Peyer's patch (tissue), 4 donors: Measurements from ENCODE around the gene DOK6. TPM values are rescaled to one million over a fixed set of nuclear protein-coding genes. Genes with fewer than 3 reads are reported as not detected.

Experiments used
- DNase-seq, 3 donors: peaks; one replicate each; pipeline ENCODE4 v3.0.0-alpha.2; 2017 to 2019
- H3K27ac ChIP-seq, 4 donors: fragments of 200-600 bp; sonication (generic); one replicate each; pipeline ENCODE4 v1.5.1; 2016 to 2019
- H3K27me3 ChIP-seq, 2 donors: fragments of 200-600 bp; sonication (generic); one replicate each; pipeline ENCODE4 v1.5.1; 2019
- H3K36me3 ChIP-seq, 3 donors: fragments of 200-600 bp; sonication (generic); one replicate each; pipeline ENCODE4 v1.5.1; 2016 to 2019
- H3K4me1 ChIP-seq, 4 donors: fragments of 200-600 bp; sonication (generic); one replicate each; pipeline ENCODE4 v1.5.1; 2016 to 2019
- H3K4me3 ChIP-seq, 4 donors: fragments of 200-600 bp; sonication (generic); 1 replicate in 3 of 4; 2 replicates in 1 of 4; pipeline ENCODE4 v1.5.1; 2016 to 2019; ENCODE audit warnings: mild to moderate bottlenecking in 1 of 4
- H3K9me3 ChIP-seq, 4 donors: fragments of 200-600 bp; sonication (generic); one replicate each; pipeline ENCODE4 v1.5.1; 2016 to 2019; ENCODE audit warnings: mild to moderate bottlenecking in 1 of 4
- POLR2A ChIP-seq, 2 donors: fragments of 450-650 bp; IDR thresholded peaks; one replicate each; pipeline ENCODE4 v1.5.1; 2017; ENCODE audit warnings: antibody characterized with exemption in 2 of 2, mild to moderate bottlenecking in 2 of 2, moderate library complexity in 2 of 2
- total RNA-seq, 4 donors: library from RNA; depleted of rRNA; stranded (reverse); fragments of >200 nt; gene quantifications; one replicate each; pipeline ENCODE4 v1.1.0, GENCODE V29; 2016
- TF ChIP-seq, protein P1 (sequence below), 6 experiments: fragments of 450-650 bp in 4 of 6; fragments of 200-600 bp in 2 of 6; sonication (generic) in 1 of 6; IDR thresholded peaks; one replicate each; pipeline ENCODE4 v1.5.1; 2017 to 2019; ENCODE audit warnings: antibody characterized with exemption in 6 of 6, mild to moderate bottlenecking in 3 of 6, moderate library complexity in 1 of 6

Gene DOK6
- total RNA-seq, 4 donors from 2014 or later, result 0.13 to 5.2 (median 0.50) TPM

DNA sequence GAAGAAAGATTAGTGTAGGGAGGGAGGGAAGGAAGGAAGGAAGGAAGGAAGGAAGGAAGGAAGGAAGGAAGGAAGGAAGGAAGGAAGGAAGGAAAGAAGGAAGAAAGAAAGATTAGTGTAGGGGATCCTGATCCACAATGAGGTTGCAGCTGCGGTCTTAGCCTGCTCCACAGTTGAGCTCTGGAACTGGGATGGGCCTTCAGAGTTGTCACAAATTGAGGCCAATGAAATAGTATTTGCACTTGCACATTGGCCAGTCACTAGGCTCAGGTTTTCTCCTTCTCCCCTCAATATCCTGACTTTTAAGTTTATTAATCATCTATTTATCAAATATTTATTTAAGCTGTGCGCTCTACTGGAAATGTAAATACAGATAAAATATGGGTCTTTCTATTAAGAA, 34.3 kb downstream of the DOK6 start:
- Histone ChIP-seq H3K9me3 (no peaks in the 10 kb centered on the region), H3K27ac (no peak overlapping the region), H3K4me1 (no peaks in the 10 kb centered on the region), H3K27me3 (no peaks in the 10 kb centered on the region), H3K4me3 (no peak overlapping the region), H3K36me3 (no peaks in the 10 kb centered on the region)
- TF ChIP-seq, protein P1, sequence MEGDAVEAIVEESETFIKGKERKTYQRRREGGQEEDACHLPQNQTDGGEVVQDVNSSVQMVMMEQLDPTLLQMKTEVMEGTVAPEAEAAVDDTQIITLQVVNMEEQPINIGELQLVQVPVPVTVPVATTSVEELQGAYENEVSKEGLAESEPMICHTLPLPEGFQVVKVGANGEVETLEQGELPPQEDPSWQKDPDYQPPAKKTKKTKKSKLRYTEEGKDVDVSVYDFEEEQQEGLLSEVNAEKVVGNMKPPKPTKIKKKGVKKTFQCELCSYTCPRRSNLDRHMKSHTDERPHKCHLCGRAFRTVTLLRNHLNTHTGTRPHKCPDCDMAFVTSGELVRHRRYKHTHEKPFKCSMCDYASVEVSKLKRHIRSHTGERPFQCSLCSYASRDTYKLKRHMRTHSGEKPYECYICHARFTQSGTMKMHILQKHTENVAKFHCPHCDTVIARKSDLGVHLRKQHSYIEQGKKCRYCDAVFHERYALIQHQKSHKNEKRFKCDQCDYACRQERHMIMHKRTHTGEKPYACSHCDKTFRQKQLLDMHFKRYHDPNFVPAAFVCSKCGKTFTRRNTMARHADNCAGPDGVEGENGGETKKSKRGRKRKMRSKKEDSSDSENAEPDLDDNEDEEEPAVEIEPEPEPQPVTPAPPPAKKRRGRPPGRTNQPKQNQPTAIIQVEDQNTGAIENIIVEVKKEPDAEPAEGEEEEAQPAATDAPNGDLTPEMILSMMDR (IDR thresholded peaks at IDR 0.05), result no peak
- TF ChIP-seq POLR2A (IDR thresholded peaks at IDR 0.05), result no peak
- no peak for DNase-seq

DNA sequence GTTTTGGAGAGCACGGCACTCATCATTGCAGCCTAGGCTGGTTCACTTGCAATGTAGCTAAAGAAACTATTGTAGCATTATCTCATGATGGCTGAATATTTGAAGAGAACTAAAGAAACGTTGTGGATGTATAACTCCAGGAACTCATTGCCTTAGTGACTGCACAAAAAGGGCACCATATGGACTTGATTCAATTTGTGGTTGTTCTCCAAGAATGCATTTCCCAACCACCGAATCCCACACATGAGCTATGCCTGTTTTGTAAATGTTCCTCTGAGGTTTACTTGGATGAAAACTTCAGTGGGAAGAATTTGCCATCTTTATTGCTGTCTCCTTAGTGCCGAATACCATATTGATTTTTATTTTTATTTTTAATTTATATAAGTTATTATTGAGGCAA, 43.5 kb downstream of the DOK6 start:
- TF ChIP-seq POLR2A (IDR thresholded peaks at IDR 0.05), result no peak
- TF ChIP-seq, protein P1 (IDR thresholded peaks at IDR 0.05), result no peak
- H3K9me3 ChIP-seq, result no peaks in the 10 kb centered on the region

DNA sequence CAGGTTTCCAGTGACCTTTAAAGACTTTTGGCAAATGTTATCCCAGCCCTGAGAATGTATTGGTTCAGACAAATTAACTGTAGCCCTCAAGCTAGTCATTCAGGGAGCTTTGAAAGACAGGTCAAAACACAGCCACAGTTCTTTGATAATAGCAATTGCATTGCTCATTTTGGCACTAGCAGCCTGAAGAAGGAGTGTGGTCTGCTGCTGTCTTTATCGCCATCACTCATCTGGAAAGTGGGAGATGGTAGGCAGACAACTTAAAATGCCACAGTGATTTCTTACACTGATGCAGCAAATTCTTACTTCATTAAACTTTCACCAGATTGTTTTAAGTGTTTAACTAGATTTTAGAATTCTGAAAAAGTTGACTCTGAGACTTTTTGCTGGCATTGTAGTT, 47.2 kb downstream of the DOK6 start:
- Histone ChIP-seq H3K27me3 (no peaks in the 10 kb centered on the region), H3K9me3 (no peaks in the 10 kb centered on the region), H3K36me3 (no peaks in the 10 kb centered on the region), H3K27ac (no peak overlapping the region), H3K4me3 (no peak overlapping the region), H3K4me1 (no peaks in the 10 kb centered on the region)
- no peak for TF ChIP-seq POLR2A (IDR thresholded peaks at IDR 0.05)
- TF ChIP-seq, protein P1 (IDR thresholded peaks at IDR 0.05), result no peak
- DNase-seq, result no peak

More for the DNA sequence above, 43.5 kb downstream of the DOK6 start:
- DNase-seq, result no peak
- Histone ChIP-seq H3K27ac (no peak overlapping the region), H3K4me3 (no peak overlapping the region), H3K36me3 (no peaks in the 10 kb centered on the region), H3K27me3 (no peaks in the 10 kb centered on the region), H3K4me1 (no peaks in the 10 kb centered on the region)

DNA sequence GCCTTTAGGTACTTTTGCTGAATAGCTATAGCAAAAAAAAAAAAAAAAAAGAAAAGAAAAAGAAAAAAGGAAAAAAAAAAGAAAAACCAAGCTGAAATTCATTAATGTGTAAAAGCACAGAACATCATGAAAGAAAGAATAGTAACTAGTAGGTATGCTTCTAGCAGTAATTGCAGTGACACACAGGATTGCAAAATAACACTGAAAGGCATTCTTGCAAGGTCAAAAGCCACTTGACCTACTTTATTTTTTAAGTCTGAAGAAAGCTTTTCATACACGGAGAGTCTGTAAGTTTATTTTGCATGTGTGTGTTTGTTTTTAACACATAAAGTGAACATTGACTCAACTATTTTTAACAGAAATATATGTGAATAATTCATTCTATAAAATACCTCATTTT, 54.4 kb downstream of the DOK6 start:
- Histone ChIP-seq H3K27ac (no peak overlapping the region), H3K36me3 (no peaks in the 10 kb centered on the region), H3K27me3 (no peaks in the 10 kb centered on the region), H3K4me3 (no peak overlapping the region), H3K9me3 (no peaks in the 10 kb centered on the region), H3K4me1 (no peaks in the 10 kb centered on the region)
- DNase-seq, result no peak
- TF ChIP-seq POLR2A (IDR thresholded peaks at IDR 0.05), result no peak
- TF ChIP-seq, protein P1 (IDR thresholded peaks at IDR 0.05), result no peak

DNA sequence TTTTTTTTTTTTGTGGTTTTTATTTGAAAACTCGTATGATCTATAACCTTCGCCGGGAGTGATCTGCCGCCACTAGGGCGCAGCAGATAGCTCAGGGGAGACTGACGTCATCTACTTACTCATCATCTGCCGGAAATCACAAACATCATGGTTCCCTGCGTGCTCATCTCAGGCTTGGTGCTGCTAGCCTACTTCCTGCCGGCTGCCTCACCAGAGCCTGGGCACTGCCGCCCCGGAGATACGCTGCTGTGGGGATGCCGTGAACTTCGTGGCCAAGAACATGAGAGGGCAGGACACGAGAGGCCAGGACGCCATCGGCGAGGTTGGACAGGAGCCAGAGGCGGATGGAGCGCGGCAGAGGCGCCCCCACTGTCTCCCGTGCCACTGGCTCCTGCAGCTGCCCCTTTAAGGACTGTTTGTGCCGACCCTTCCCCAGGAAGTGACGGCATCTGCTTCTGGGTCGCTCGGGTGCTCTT, 68.8 kb downstream of the DOK6 start:
- Histone ChIP-seq H3K36me3 (no peaks in the 10 kb centered on the region), H3K9me3 (peaks cover 0 to 4% (median 0%) of the 10 kb centered on the region in 4 donors), H3K4me3 (no peak overlapping the region), H3K27me3 (no peaks in the 10 kb centered on the region), H3K4me1 (no peaks in the 10 kb centered on the region), H3K27ac (no peak overlapping the region)
- no peak for TF ChIP-seq POLR2A (IDR thresholded peaks at IDR 0.05)
- TF ChIP-seq, protein P1 (IDR thresholded peaks at IDR 0.05), result no peak
- no peak for DNase-seq

DNA sequence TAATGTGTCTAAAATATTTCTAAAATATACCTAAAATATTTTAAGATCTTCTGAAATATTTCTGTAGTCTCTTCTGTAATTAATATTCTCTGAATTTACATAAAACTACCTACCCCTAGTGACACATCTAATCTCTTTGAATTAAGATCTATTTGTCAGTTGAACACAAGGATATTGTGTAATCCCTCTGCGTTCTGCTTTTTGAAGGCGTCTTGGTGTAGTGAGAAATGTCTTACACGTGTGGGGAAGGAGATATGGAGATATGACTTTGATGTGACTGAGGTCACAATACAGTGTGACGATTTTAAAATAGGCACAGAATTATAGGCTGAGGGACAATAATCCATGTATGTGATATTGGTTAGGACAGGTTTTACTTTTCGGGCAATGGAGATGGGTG, 79.8 kb downstream of the DOK6 start:
- no peak for TF ChIP-seq POLR2A (IDR thresholded peaks at IDR 0.05)
- TF ChIP-seq, protein P1 (IDR thresholded peaks at IDR 0.05), result no peak

More for the DNA sequence above, 79.8 kb downstream of the DOK6 start:
- DNase-seq, result no peak
- H3K4me3 ChIP-seq, result no peak overlapping the region
- no peaks in the 10 kb centered on the region for H3K27me3 ChIP-seq
- H3K27ac ChIP-seq, result no peak overlapping the region
- no peaks in the 10 kb centered on the region for H3K4me1 ChIP-seq
- no peaks in the 10 kb centered on the region for H3K36me3 ChIP-seq
- H3K9me3 ChIP-seq, result no peaks in the 10 kb centered on the region
